ENCODE measurements around the gene PCDH19.

DNA sequence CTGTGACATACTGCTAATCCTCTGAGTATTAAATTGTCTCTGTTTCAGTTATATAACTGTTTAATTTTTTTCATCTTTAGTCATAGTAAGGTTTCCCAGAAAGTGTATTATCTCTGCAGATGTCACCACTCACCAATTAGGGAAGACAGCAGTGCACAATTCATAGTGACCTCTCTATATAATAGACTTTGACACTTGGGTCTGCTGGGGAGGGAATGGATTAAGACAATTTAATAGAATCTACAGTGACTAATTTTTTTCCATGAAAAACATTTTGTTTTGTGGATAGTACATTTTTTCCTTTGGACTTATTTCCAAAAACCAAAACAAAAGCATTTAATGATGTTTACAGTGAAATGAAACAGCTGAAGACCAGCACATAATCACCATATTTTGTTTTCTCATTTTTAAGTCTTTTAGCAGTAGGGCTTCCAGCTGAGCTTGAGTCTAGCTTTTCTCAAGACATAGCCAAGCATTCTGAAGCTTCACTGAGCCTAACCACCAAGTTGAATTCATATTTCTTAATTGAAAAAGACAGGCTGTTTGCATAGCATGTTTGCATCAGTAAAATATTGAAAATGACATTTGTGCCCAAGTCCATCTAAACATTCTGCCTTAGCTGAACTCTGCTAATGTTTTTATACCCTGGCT lies 69.5 kb downstream of the PCDH19 start:
- TF ChIP-seq, protein P1, sequence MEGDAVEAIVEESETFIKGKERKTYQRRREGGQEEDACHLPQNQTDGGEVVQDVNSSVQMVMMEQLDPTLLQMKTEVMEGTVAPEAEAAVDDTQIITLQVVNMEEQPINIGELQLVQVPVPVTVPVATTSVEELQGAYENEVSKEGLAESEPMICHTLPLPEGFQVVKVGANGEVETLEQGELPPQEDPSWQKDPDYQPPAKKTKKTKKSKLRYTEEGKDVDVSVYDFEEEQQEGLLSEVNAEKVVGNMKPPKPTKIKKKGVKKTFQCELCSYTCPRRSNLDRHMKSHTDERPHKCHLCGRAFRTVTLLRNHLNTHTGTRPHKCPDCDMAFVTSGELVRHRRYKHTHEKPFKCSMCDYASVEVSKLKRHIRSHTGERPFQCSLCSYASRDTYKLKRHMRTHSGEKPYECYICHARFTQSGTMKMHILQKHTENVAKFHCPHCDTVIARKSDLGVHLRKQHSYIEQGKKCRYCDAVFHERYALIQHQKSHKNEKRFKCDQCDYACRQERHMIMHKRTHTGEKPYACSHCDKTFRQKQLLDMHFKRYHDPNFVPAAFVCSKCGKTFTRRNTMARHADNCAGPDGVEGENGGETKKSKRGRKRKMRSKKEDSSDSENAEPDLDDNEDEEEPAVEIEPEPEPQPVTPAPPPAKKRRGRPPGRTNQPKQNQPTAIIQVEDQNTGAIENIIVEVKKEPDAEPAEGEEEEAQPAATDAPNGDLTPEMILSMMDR (IDR thresholded peaks at IDR 0.05 in 4 of 5, conservative IDR thresholded peaks at IDR 0.05 in 1 of 5): no peak
- TF ChIP-seq POLR2A (IDR thresholded peaks at IDR 0.05): no peak

Data from gastrocnemius medialis (tissue), 4 donors.